Measurements from ENCODE around the gene MLH1. TPM values are rescaled to one million over a fixed set of nuclear protein-coding genes. Genes with fewer than 3 reads are reported as not detected.

MLH1 gene
- total RNA-seq, 1 experiment from 2014 or later, result 47.8 TPM

GRCh38 chr3:37087870-37088269, 94.6 kb downstream of the MLH1 start:
- no peak overlapping the region for H3K9ac ChIP-seq (ENCODE audit: low read length)
- no peak overlapping the region for H3K4me3 ChIP-seq (ENCODE audit: low read length)
- no peak overlapping the region for H2AFZ ChIP-seq (ENCODE audit: low read length)
- no peaks in the 10 kb centered on the region for H3K9me2 ChIP-seq (replicated peaks; ENCODE audit: insufficient read depth, low read length)
- H3K27me3 ChIP-seq (ENCODE audit: low read length), result no peaks in the 10 kb centered on the region
- H3K27ac ChIP-seq (ENCODE audit: low read length), result no peak overlapping the region
- no peaks in the 10 kb centered on the region for H3K9me3 ChIP-seq (ENCODE audit: low read length)
- H3K4me1 ChIP-seq (ENCODE audit: low read length), result peaks cover 17% of the 10 kb centered on the region
- H3K4me2 ChIP-seq (ENCODE audit: low read depth, low read length, poor library complexity, severe bottlenecking), result no peak overlapping the region
- DNase-seq, result no peak
- H3K36me3 ChIP-seq (ENCODE audit: insufficient read depth, low read length), result no peaks in the 10 kb centered on the region
- peaks cover 3% of the 10 kb centered on the region; the same call in 1 of the 2 replicates for H3K79me2 ChIP-seq (ENCODE audit: low read length)
- no peaks in the 10 kb centered on the region for H4K20me1 ChIP-seq (ENCODE audit: insufficient read depth, low read depth, low read length)

- H3K9me3 ChIP-seq (ENCODE audit: low read length), result no peaks in the 10 kb centered on the region
- H3K79me2 ChIP-seq (ENCODE audit: low read length), result 0 out of 2 replicates have a peak, but pooled peaks cover under 1% of the 10 kb centered on the region
- H3K4me1 ChIP-seq (ENCODE audit: low read length), result peaks cover 5% of the 10 kb centered on the region
- H3K27me3 ChIP-seq (ENCODE audit: low read length), result no peaks in the 10 kb centered on the region
- H3K4me3 ChIP-seq (ENCODE audit: low read length), result no peak overlapping the region
- no peak overlapping the region for H3K9ac ChIP-seq (ENCODE audit: low read length)
- no peaks in the 10 kb centered on the region for H3K36me3 ChIP-seq (ENCODE audit: insufficient read depth, low read length)
- DNase-seq, result no peak
- H4K20me1 ChIP-seq (ENCODE audit: insufficient read depth, low read depth, low read length), result no peaks in the 10 kb centered on the region
- H3K27ac ChIP-seq (ENCODE audit: low read length), result no peak overlapping the region
- H3K4me2 ChIP-seq (ENCODE audit: low read depth, low read length, poor library complexity, severe bottlenecking), result no peak overlapping the region
- H3K9me2 ChIP-seq (replicated peaks; ENCODE audit: insufficient read depth, low read length), result no peaks in the 10 kb centered on the region
- H2AFZ ChIP-seq (ENCODE audit: low read length), result no peak overlapping the region
Measured at GRCh38 chr3:37092484-37092883, 99.2 kb downstream of the MLH1 start.

GRCh38 chr3:37093481-37093880, 100.2 kb downstream of the MLH1 start:
- H3K36me3 ChIP-seq (ENCODE audit: insufficient read depth, low read length), result no peaks in the 10 kb centered on the region
- no peak overlapping the region for H3K9ac ChIP-seq (ENCODE audit: low read length)
- H3K4me2 ChIP-seq (ENCODE audit: low read depth, low read length, poor library complexity, severe bottlenecking), result no peak overlapping the region
- no peaks in the 10 kb centered on the region for H3K9me2 ChIP-seq (replicated peaks; ENCODE audit: insufficient read depth, low read length)
- H3K9me3 ChIP-seq (ENCODE audit: low read length), result no peaks in the 10 kb centered on the region
- no peak overlapping the region for H2AFZ ChIP-seq (ENCODE audit: low read length)
- H3K4me3 ChIP-seq (ENCODE audit: low read length), result no peak overlapping the region
- DNase-seq, result no peak
- H3K4me1 ChIP-seq (ENCODE audit: low read length), result no peaks in the 10 kb centered on the region
- H3K79me2 ChIP-seq (ENCODE audit: low read length), result 0 out of 2 replicates have a peak, but pooled peaks cover 3% of the 10 kb centered on the region
- H3K27me3 ChIP-seq (ENCODE audit: low read length), result no peaks in the 10 kb centered on the region
- no peak overlapping the region for H3K27ac ChIP-seq (ENCODE audit: low read length)
- no peaks in the 10 kb centered on the region for H4K20me1 ChIP-seq (ENCODE audit: insufficient read depth, low read depth, low read length)

- H3K9me2 ChIP-seq (replicated peaks; ENCODE audit: insufficient read depth, low read length), result no peaks in the 10 kb centered on the region
- H3K9ac ChIP-seq (ENCODE audit: low read length), result no peak overlapping the region
- H3K9me3 ChIP-seq (ENCODE audit: low read length), result no peaks in the 10 kb centered on the region
- H3K4me3 ChIP-seq (ENCODE audit: low read length), result no peak overlapping the region
- no peak for DNase-seq
- H3K4me2 ChIP-seq (ENCODE audit: low read depth, low read length, poor library complexity, severe bottlenecking), result no peak overlapping the region
- 0 out of 2 replicates have a peak, but pooled peaks cover 3% of the 10 kb centered on the region for H3K79me2 ChIP-seq (ENCODE audit: low read length)
- H3K27ac ChIP-seq (ENCODE audit: low read length), result no peak overlapping the region
- no peak overlapping the region for H2AFZ ChIP-seq (ENCODE audit: low read length)
- H3K4me1 ChIP-seq (ENCODE audit: low read length), result no peaks in the 10 kb centered on the region
- no peaks in the 10 kb centered on the region for H4K20me1 ChIP-seq (ENCODE audit: insufficient read depth, low read depth, low read length)
- H3K36me3 ChIP-seq (ENCODE audit: insufficient read depth, low read length), result no peaks in the 10 kb centered on the region
- no peaks in the 10 kb centered on the region for H3K27me3 ChIP-seq (ENCODE audit: low read length)
Measured at GRCh38 chr3:37094636-37095035, 101.3 kb downstream of the MLH1 start.

- H4K20me1 ChIP-seq (ENCODE audit: insufficient read depth, low read depth, low read length), result no peaks in the 10 kb centered on the region
- H3K27me3 ChIP-seq (ENCODE audit: low read length), result no peaks in the 10 kb centered on the region
- no peaks in the 10 kb centered on the region for H3K36me3 ChIP-seq (ENCODE audit: insufficient read depth, low read length)
- H3K9ac ChIP-seq (ENCODE audit: low read length), result no peak overlapping the region
- no peak for DNase-seq
- no peaks in the 10 kb centered on the region for H3K9me3 ChIP-seq (ENCODE audit: low read length)
- H3K79me2 ChIP-seq (ENCODE audit: low read length), result 0 out of 2 replicates have a peak, but pooled peaks cover 3% of the 10 kb centered on the region
- H3K4me1 ChIP-seq (ENCODE audit: low read length), result no peaks in the 10 kb centered on the region
- no peaks in the 10 kb centered on the region for H3K9me2 ChIP-seq (replicated peaks; ENCODE audit: insufficient read depth, low read length)
- no peak overlapping the region for H3K27ac ChIP-seq (ENCODE audit: low read length)
- H3K4me2 ChIP-seq (ENCODE audit: low read depth, low read length, poor library complexity, severe bottlenecking), result no peak overlapping the region
- H2AFZ ChIP-seq (ENCODE audit: low read length), result no peak overlapping the region
- no peak overlapping the region for H3K4me3 ChIP-seq (ENCODE audit: low read length)
Measured at GRCh38 chr3:37096288-37096687, 103.0 kb downstream of the MLH1 start.

GRCh38 chr3:37096975-37097374, 103.7 kb downstream of the MLH1 start:
- DNase-seq, result no peak
- no peaks in the 10 kb centered on the region for H3K9me3 ChIP-seq (ENCODE audit: low read length)
- no peaks in the 10 kb centered on the region for H3K4me1 ChIP-seq (ENCODE audit: low read length)
- no peak overlapping the region for H3K4me3 ChIP-seq (ENCODE audit: low read length)
- no peaks in the 10 kb centered on the region for H3K9me2 ChIP-seq (replicated peaks; ENCODE audit: insufficient read depth, low read length)
- H3K4me2 ChIP-seq (ENCODE audit: low read depth, low read length, poor library complexity, severe bottlenecking), result no peak overlapping the region
- no peak overlapping the region for H3K27ac ChIP-seq (ENCODE audit: low read length)
- no peaks in the 10 kb centered on the region for H3K36me3 ChIP-seq (ENCODE audit: insufficient read depth, low read length)
- 0 out of 2 replicates have a peak, but pooled peaks cover 3% of the 10 kb centered on the region for H3K79me2 ChIP-seq (ENCODE audit: low read length)
- H2AFZ ChIP-seq (ENCODE audit: low read length), result no peak overlapping the region
- no peak overlapping the region for H3K9ac ChIP-seq (ENCODE audit: low read length)
- no peaks in the 10 kb centered on the region for H3K27me3 ChIP-seq (ENCODE audit: low read length)
- no peaks in the 10 kb centered on the region for H4K20me1 ChIP-seq (ENCODE audit: insufficient read depth, low read depth, low read length)

- Histone ChIP-seq H3K9ac (ENCODE audit: low read length) (no peak overlapping the region), H3K9me2 (replicated peaks; ENCODE audit: insufficient read depth, low read length) (no peaks in the 10 kb centered on the region), H3K36me3 (ENCODE audit: insufficient read depth, low read length) (no peaks in the 10 kb centered on the region), H3K4me2 (ENCODE audit: low read depth, low read length, poor library complexity, severe bottlenecking) (no peak overlapping the region), H4K20me1 (ENCODE audit: insufficient read depth, low read depth, low read length) (no peaks in the 10 kb centered on the region), H3K9me3 (ENCODE audit: low read length) (no peaks in the 10 kb centered on the region), H3K27me3 (ENCODE audit: low read length) (no peaks in the 10 kb centered on the region), H3K79me2 (ENCODE audit: low read length) (0 out of 2 replicates have a peak, but pooled peaks cover 3% of the 10 kb centered on the region), H2AFZ (ENCODE audit: low read length) (no peak overlapping the region), H3K4me3 (ENCODE audit: low read length) (no peak overlapping the region), H3K4me1 (ENCODE audit: low read length) (no peaks in the 10 kb centered on the region), H3K27ac (ENCODE audit: low read length) (no peak overlapping the region; the same call in 1 of the 2 replicates)
- DNase-seq, result no peak
Measured at GRCh38 chr3:37097776-37098175, 104.5 kb downstream of the MLH1 start.

GRCh38 chr3:37098884-37099283, 105.6 kb downstream of the MLH1 start:
- Histone ChIP-seq H3K79me2 (ENCODE audit: low read length) (0 out of 2 replicates have a peak, but pooled peaks cover 3% of the 10 kb centered on the region), H3K4me3 (ENCODE audit: low read length) (no peak overlapping the region), H3K9me3 (ENCODE audit: low read length) (no peaks in the 10 kb centered on the region), H3K4me2 (ENCODE audit: low read depth, low read length, poor library complexity, severe bottlenecking) (no peak overlapping the region), H3K9ac (ENCODE audit: low read length) (no peak overlapping the region), H3K9me2 (replicated peaks; ENCODE audit: insufficient read depth, low read length) (no peaks in the 10 kb centered on the region), H4K20me1 (ENCODE audit: insufficient read depth, low read depth, low read length) (no peaks in the 10 kb centered on the region), H2AFZ (ENCODE audit: low read length) (no peak overlapping the region), H3K4me1 (ENCODE audit: low read length) (peaks cover 3% of the 10 kb centered on the region; the same call in 1 of the 2 replicates), H3K27me3 (ENCODE audit: low read length) (no peaks in the 10 kb centered on the region), H3K36me3 (ENCODE audit: insufficient read depth, low read length) (no peaks in the 10 kb centered on the region), H3K27ac (ENCODE audit: low read length) (no peak overlapping the region)
- no peak for DNase-seq
